GM21786 (cell line): ENCODE data around the gene POU2AF3.
A peak's percentile ranks its signal among the peaks of the same experiment; 100 is the strongest.
"Not testable (repeated sequence)": the region's sequence is repeated elsewhere in the genome, so short reads cannot be mapped to it uniquely, and the experiment has no call there.

Experiments
- ATAC-seq: cut with Tn5 transposase; IDR thresholded peaks from one replicate; pipeline ENCODE4 v1.9.1; 2021; ENCODE audit not compliant: unreplicated experiment

Gene POU2AF3

GRCh38 chr11:111298413-111299100, at the start of gene POU2AF3:
TSS of gene POU2AF3 (plus strand) at chr11:111298546. CDS start at chr11:111298582, 36 bp downstream.
- ATAC-seq: peak; percentile 16

- no peak for ATAC-seq
These were observed 47.4 kb upstream of the POU2AF3 start for GRCh38 chr11:111250936-111251335.

- no peak for ATAC-seq
These were observed 45.2 kb upstream of the POU2AF3 start for GRCh38 chr11:111253131-111253530.

- ATAC-seq: no peak
These were observed 44.7 kb upstream of the POU2AF3 start for GRCh38 chr11:111253630-111254029.

- no peak for ATAC-seq
These were observed 40.3 kb upstream of the POU2AF3 start for GRCh38 chr11:111258046-111258445.

- no peak for ATAC-seq
These were observed 38.5 kb upstream of the POU2AF3 start for GRCh38 chr11:111259896-111260295.

- no peak for ATAC-seq
These were observed 37.5 kb upstream of the POU2AF3 start for GRCh38 chr11:111260811-111261210.

- ATAC-seq: no peak
These were observed 33.7 kb upstream of the POU2AF3 start for GRCh38 chr11:111264646-111265045.

- ATAC-seq: no peak
These were observed 32.9 kb upstream of the POU2AF3 start for GRCh38 chr11:111265421-111265820.

- ATAC-seq: not testable (repeated sequence)
These were observed 30.0 kb upstream of the POU2AF3 start for GRCh38 chr11:111268303-111268702.

GRCh38 chr11:111269146-111269868, 29.0 kb upstream of the POU2AF3 start:
- ATAC-seq: no peak

GRCh38 chr11:111272420-111272819, 25.9 kb upstream of the POU2AF3 start:
- no peak for ATAC-seq

- no peak for ATAC-seq
These were observed 15.7 kb upstream of the POU2AF3 start for GRCh38 chr11:111282562-111283075.

- no peak for ATAC-seq
These were observed 14.3 kb upstream of the POU2AF3 start for GRCh38 chr11:111283945-111284481.

- ATAC-seq: no peak
These were observed 12.9 kb upstream of the POU2AF3 start for GRCh38 chr11:111285189-111286091.

GRCh38 chr11:111291764-111292163, 6.6 kb upstream of the POU2AF3 start:
- ATAC-seq: no peak

- not testable (repeated sequence) for ATAC-seq
These were observed 5.9 kb upstream of the POU2AF3 start for GRCh38 chr11:111292408-111292807.

- no peak for ATAC-seq
These were observed 2.1 kb upstream of the POU2AF3 start for GRCh38 chr11:111296196-111296595.

GRCh38 chr11:111297696-111298095, 650 bp upstream of the POU2AF3 start:
- ATAC-seq: no peak

GRCh38 chr11:111299101-111300026, 1.0 kb downstream of the POU2AF3 start:
- ATAC-seq: peak; percentile 63
